ENCODE results near the gene CACNA1D.

The CACNA1D gene

GRCh38 chr3:53764026-53764775 is 269.8 kb downstream of the CACNA1D start:
- WGBS, 2 donors (ENCODE audit: extremely low coverage in 2 of 2, insufficient read length in 2 of 2, insufficient replicate concordance in 1 of 2): no CpG with 5 or more reads among the region's 14 CpGs
- no peak overlapping the region for H3K27ac ChIP-seq (replicated peaks; ENCODE audit: low read length)

GRCh38 chr3:53765753-53766152 is 271.3 kb downstream of the CACNA1D start:
- Histone ChIP-seq H3K9ac (ENCODE audit: low read depth, low read length, poor library complexity) (no peak overlapping the region), H2BK15ac (ENCODE audit: low read length) (no peak overlapping the region), H2AFZ (ENCODE audit: low read length) (no peak overlapping the region), H4K8ac (ENCODE audit: low read depth, low read length) (no peak overlapping the region), H3K23ac (ENCODE audit: low read depth, low read length, poor library complexity) (no peak overlapping the region), H2AK5ac (ENCODE audit: low read depth, low read length) (no peak overlapping the region), H3K4me1 (ENCODE audit: control insufficient read depth in 2 of 2, insufficient read depth in 1 of 2, low read depth in 1 of 2, low read length in 2 of 2) (peaks cover 0 to 6% of the 10 kb centered on the region in 2 donors), H3K36me3 (replicated peaks in 1 of 2; ENCODE audit: control insufficient read depth in 2 of 2, insufficient read depth in 2 of 2, low read length in 2 of 2) (no peaks in the 10 kb centered on the region), H3K27ac (replicated peaks; ENCODE audit: low read length) (no peak overlapping the region), H3K4me2 (ENCODE audit: insufficient read depth, low read length, poor library complexity, severe bottlenecking) (no peak overlapping the region), H2BK120ac (ENCODE audit: low read depth, low read length) (no peak overlapping the region), H3K79me1 (ENCODE audit: low read depth, low read length) (no peaks in the 10 kb centered on the region), H3K14ac (ENCODE audit: low read length) (no peak overlapping the region), H3K4me3 (ENCODE audit: low read length in 2 of 2) (no peak overlapping the region), H2BK5ac (ENCODE audit: low read length) (no peak overlapping the region), H3K4ac (ENCODE audit: low read length) (no peak overlapping the region), H3K18ac (ENCODE audit: low read length) (no peak overlapping the region), H3K9me3 (replicated peaks in 1 of 2; ENCODE audit: control insufficient read depth in 2 of 2, insufficient read depth in 1 of 2, low read depth in 1 of 2, low read length in 2 of 2) (no peaks in the 10 kb centered on the region), H4K91ac (ENCODE audit: low read depth, low read length, poor library complexity) (no peak overlapping the region), H2BK12ac (ENCODE audit: low read length) (no peak overlapping the region), H3K27me3 (ENCODE audit: control insufficient read depth in 3 of 3, insufficient read depth in 3 of 3, low read depth in 1 of 3, low read length in 3 of 3) (no peaks in the 10 kb centered on the region)
- no peak for DNase-seq (ENCODE audit: low spot score)
- no CpG with 5 or more reads among the region's 5 CpGs for WGBS, 2 donors (ENCODE audit: extremely low coverage in 2 of 2, insufficient read length in 2 of 2, insufficient replicate concordance in 1 of 2)

More at GRCh38 chr3:53764026-53764775, 269.8 kb downstream of the CACNA1D start:
- Histone ChIP-seq H3K4me1 (ENCODE audit: control insufficient read depth in 2 of 2, insufficient read depth in 1 of 2, low read depth in 1 of 2, low read length in 2 of 2) (peaks cover 0 to 2% of the 10 kb centered on the region in 2 donors), H3K79me1 (ENCODE audit: low read depth, low read length) (no peaks in the 10 kb centered on the region), H3K4me2 (ENCODE audit: insufficient read depth, low read length, poor library complexity, severe bottlenecking) (no peak overlapping the region), H4K8ac (ENCODE audit: low read depth, low read length) (no peak overlapping the region), H2BK15ac (ENCODE audit: low read length) (no peak overlapping the region), H3K4ac (ENCODE audit: low read length) (no peak overlapping the region), H2BK5ac (ENCODE audit: low read length) (no peak overlapping the region), H3K14ac (ENCODE audit: low read length) (no peak overlapping the region), H3K27me3 (ENCODE audit: control insufficient read depth in 3 of 3, insufficient read depth in 3 of 3, low read depth in 1 of 3, low read length in 3 of 3) (no peaks in the 10 kb centered on the region), H3K36me3 (replicated peaks in 1 of 2; ENCODE audit: control insufficient read depth in 2 of 2, insufficient read depth in 2 of 2, low read length in 2 of 2) (no peaks in the 10 kb centered on the region), H2AK5ac (ENCODE audit: low read depth, low read length) (no peak overlapping the region), H4K91ac (ENCODE audit: low read depth, low read length, poor library complexity) (no peak overlapping the region), H2AFZ (ENCODE audit: low read length) (no peak overlapping the region), H3K9ac (ENCODE audit: low read depth, low read length, poor library complexity) (no peak overlapping the region), H2BK120ac (ENCODE audit: low read depth, low read length) (no peak overlapping the region), H2BK12ac (ENCODE audit: low read length) (no peak overlapping the region), H3K23ac (ENCODE audit: low read depth, low read length, poor library complexity) (no peak overlapping the region), H3K18ac (ENCODE audit: low read length) (no peak overlapping the region), H3K9me3 (replicated peaks in 1 of 2; ENCODE audit: control insufficient read depth in 2 of 2, insufficient read depth in 1 of 2, low read depth in 1 of 2, low read length in 2 of 2) (no peaks in the 10 kb centered on the region), H3K4me3 (ENCODE audit: low read length in 2 of 2) (no peak overlapping the region)
- no peak for DNase-seq (ENCODE audit: low spot score)

GRCh38 chr3:53766706-53767105 is 272.3 kb downstream of the CACNA1D start:
- Histone ChIP-seq H3K27ac (replicated peaks; ENCODE audit: low read length) (no peak overlapping the region), H3K4me3 (ENCODE audit: low read length in 2 of 2) (no peak overlapping the region), H3K4me1 (ENCODE audit: control insufficient read depth in 2 of 2, insufficient read depth in 1 of 2, low read depth in 1 of 2, low read length in 2 of 2) (peaks cover 0 to 6% of the 10 kb centered on the region in 2 donors), H2BK120ac (ENCODE audit: low read depth, low read length) (no peak overlapping the region), H3K9ac (ENCODE audit: low read depth, low read length, poor library complexity) (no peak overlapping the region), H3K4ac (ENCODE audit: low read length) (no peak overlapping the region), H4K8ac (ENCODE audit: low read depth, low read length) (no peak overlapping the region), H3K79me1 (ENCODE audit: low read depth, low read length) (no peaks in the 10 kb centered on the region), H2AK5ac (ENCODE audit: low read depth, low read length) (no peak overlapping the region), H3K18ac (ENCODE audit: low read length) (no peak overlapping the region), H3K14ac (ENCODE audit: low read length) (no peak overlapping the region), H3K27me3 (ENCODE audit: control insufficient read depth in 3 of 3, insufficient read depth in 3 of 3, low read depth in 1 of 3, low read length in 3 of 3) (no peaks in the 10 kb centered on the region), H2BK15ac (ENCODE audit: low read length) (no peak overlapping the region), H4K91ac (ENCODE audit: low read depth, low read length, poor library complexity) (no peak overlapping the region), H2BK12ac (ENCODE audit: low read length) (no peak overlapping the region), H2AFZ (ENCODE audit: low read length) (no peak overlapping the region), H2BK5ac (ENCODE audit: low read length) (no peak overlapping the region), H3K4me2 (ENCODE audit: insufficient read depth, low read length, poor library complexity, severe bottlenecking) (no peak overlapping the region), H3K9me3 (replicated peaks in 1 of 2; ENCODE audit: control insufficient read depth in 2 of 2, insufficient read depth in 1 of 2, low read depth in 1 of 2, low read length in 2 of 2) (no peaks in the 10 kb centered on the region), H3K23ac (ENCODE audit: low read depth, low read length, poor library complexity) (no peak overlapping the region), H3K36me3 (replicated peaks in 1 of 2; ENCODE audit: control insufficient read depth in 2 of 2, insufficient read depth in 2 of 2, low read length in 2 of 2) (no peaks in the 10 kb centered on the region)
- no peak for DNase-seq (ENCODE audit: low spot score)
- no CpG with 5 or more reads among the region's 7 CpGs for WGBS, 2 donors (ENCODE audit: extremely low coverage in 2 of 2, insufficient read length in 2 of 2, insufficient replicate concordance in 1 of 2)

GRCh38 chr3:53768478-53769459 is 274.4 kb downstream of the CACNA1D start:
- Histone ChIP-seq H2AK5ac (ENCODE audit: low read depth, low read length) (peak overlapping the region; percentile 10), H2BK12ac (ENCODE audit: low read length) (no peak overlapping the region), H3K9me3 (replicated peaks in 1 of 2; ENCODE audit: control insufficient read depth in 2 of 2, insufficient read depth in 1 of 2, low read depth in 1 of 2, low read length in 2 of 2) (no peaks in the 10 kb centered on the region), H3K9ac (ENCODE audit: low read depth, low read length, poor library complexity) (no peak overlapping the region), H3K27ac (replicated peaks; ENCODE audit: low read length) (no peak overlapping the region), H3K18ac (ENCODE audit: low read length) (peak overlapping the region; percentile 4), H4K8ac (ENCODE audit: low read depth, low read length) (no peak overlapping the region), H3K4me1 (ENCODE audit: control insufficient read depth in 2 of 2, insufficient read depth in 1 of 2, low read depth in 1 of 2, low read length in 2 of 2) (peaks cover 0 to 12% of the 10 kb centered on the region in 2 donors), H2AFZ (ENCODE audit: low read length) (no peak overlapping the region), H3K4me3 (ENCODE audit: low read length in 2 of 2) (no peak overlapping the region), H3K79me1 (ENCODE audit: low read depth, low read length) (no peaks in the 10 kb centered on the region), H3K27me3 (ENCODE audit: control insufficient read depth in 3 of 3, insufficient read depth in 3 of 3, low read depth in 1 of 3, low read length in 3 of 3) (no peaks in the 10 kb centered on the region), H3K23ac (ENCODE audit: low read depth, low read length, poor library complexity) (no peak overlapping the region), H2BK5ac (ENCODE audit: low read length) (no peak overlapping the region), H3K14ac (ENCODE audit: low read length) (no peak overlapping the region), H3K4me2 (ENCODE audit: insufficient read depth, low read length, poor library complexity, severe bottlenecking) (no peak overlapping the region), H3K4ac (ENCODE audit: low read length) (no peak overlapping the region), H3K36me3 (replicated peaks in 1 of 2; ENCODE audit: control insufficient read depth in 2 of 2, insufficient read depth in 2 of 2, low read length in 2 of 2) (no peaks in the 10 kb centered on the region), H4K91ac (ENCODE audit: low read depth, low read length, poor library complexity) (no peak overlapping the region), H2BK120ac (ENCODE audit: low read depth, low read length) (no peak overlapping the region), H2BK15ac (ENCODE audit: low read length) (no peak overlapping the region)
- no peak for DNase-seq (ENCODE audit: low spot score)
- WGBS, 2 donors (ENCODE audit: extremely low coverage in 2 of 2, insufficient read length in 2 of 2, insufficient replicate concordance in 1 of 2): no CpG with 5 or more reads among the region's 12 CpGs

All from neuronal stem cell (in vitro differentiated cells).